H1 (cell line): ENCODE results near the gene REC8. TPM values are rescaled to one million over a fixed set of nuclear protein-coding genes. Genes with fewer than 3 reads are reported as not detected.
A peak's percentile ranks its signal among the peaks of the same experiment; 100 is the strongest.

Experiments
- CTCF ChIA-PET: fragments of 300-600 bp; sonication (Branson Sonifier 250); formaldehyde crosslinking; loops from one replicate; lab custom pipeline; 2021; ENCODE audit not compliant: partially characterized antibody; lab: Charles Lee
- POLR2A ChIA-PET: fragments of 300-600 bp; sonication (Branson Sonifier 250); formaldehyde crosslinking; loops from one replicate; lab custom pipeline; 2021; ENCODE audit warnings: inconsistent platforms; ENCODE audit not compliant: partially characterized antibody; lab: Charles Lee
- DNase-seq, 2 experiments: peaks; one replicate each; pipeline versions ENCODE4 v3.0.0 to v3.0.0-alpha.2; 2010 to 2022; ENCODE audit warnings: low spot score in 2 of 2, low read depth in 1 of 2, mixed read lengths in 1 of 2
- FAIRE-seq: peaks from 2 replicates; lab custom pipeline; 2011; peaks lifted over from hg19 to GRCh38; lab: Jason Lieb, UNC
- H2AFZ ChIP-seq: 2 replicates; pipeline ENCODE4 v1.8.1; 2012; ENCODE audit warnings: low read length, inconsistent platforms
- H2AK5ac ChIP-seq: 2 replicates; pipeline ENCODE4 v1.6.1; 2013; ENCODE audit warnings: low read depth, low read length
- H2BK120ac ChIP-seq: replicated peaks from 2 replicates; pipeline ENCODE3; 2013; ENCODE audit warnings: low read depth, low read length, inconsistent platforms
- H2BK12ac ChIP-seq: 2 replicates; pipeline ENCODE4 v1.6.1; 2013; ENCODE audit warnings: low read depth, low read length
- H2BK15ac ChIP-seq: 2 replicates; pipeline ENCODE4 v1.6.1; 2013; ENCODE audit warnings: low read length
- H2BK20ac ChIP-seq: 2 replicates; pipeline ENCODE4 v1.6.1; 2013; ENCODE audit warnings: low read length
- H2BK5ac ChIP-seq: 2 replicates; pipeline ENCODE4 v1.6.1; 2013; ENCODE audit warnings: low read depth, low read length
- H3K14ac ChIP-seq: 2 replicates; pipeline ENCODE4 v1.6.1; 2013; ENCODE audit warnings: inconsistent platforms; ENCODE audit not compliant: insufficient read length
- H3K18ac ChIP-seq: 2 replicates; pipeline ENCODE4 v1.6.1; 2013; ENCODE audit warnings: low read length; ENCODE audit errors: extremely low read depth
- H3K23ac ChIP-seq: 2 replicates; pipeline ENCODE4 v1.6.1; 2013; ENCODE audit warnings: inconsistent platforms; ENCODE audit not compliant: insufficient read length
- H3K23me2 ChIP-seq: 2 replicates; pipeline ENCODE4 v1.6.1; 2013; ENCODE audit warnings: low read depth, low read length
- H3K27ac ChIP-seq: 2 replicates; pipeline ENCODE4 v1.6.1; 2011; ENCODE audit warnings: low read depth, low read length, inconsistent platforms
- H3K27me3 ChIP-seq, 4 experiments: replicated peaks in 1 of 4; 1 replicate in 1 of 4; 2 replicates in 3 of 4; pipeline versions ENCODE4 v1.6.1 to v1.8.1; 2011 to 2013; ENCODE audit warnings: low read length in 3 of 4, mild to moderate bottlenecking in 3 of 4, inconsistent platforms in 2 of 4, mixed read lengths in 2 of 4, moderate library complexity in 1 of 4; ENCODE audit not compliant: control insufficient read depth in 3 of 4, insufficient read depth in 3 of 4; ENCODE audit errors: extremely low read depth in 1 of 4
- H3K36me3 ChIP-seq, 4 experiments: 2 replicates each; pipeline versions ENCODE4 v1.6.1 to v1.8.1; 2011 to 2013; ENCODE audit warnings: mild to moderate bottlenecking in 4 of 4, low read length in 3 of 4, moderate library complexity in 2 of 4, control low read depth in 1 of 4, inconsistent platforms in 1 of 4; ENCODE audit not compliant: insufficient read depth in 4 of 4, control insufficient read depth in 2 of 4
- H3K4ac ChIP-seq: replicated peaks from 2 replicates; pipeline ENCODE3; 2013; ENCODE audit warnings: low read length, low read depth, mixed read lengths, inconsistent platforms; ENCODE audit not compliant: insufficient read length
- H3K4me1 ChIP-seq, 4 experiments: replicated peaks in 1 of 4; 1 replicate in 1 of 4; 2 replicates in 3 of 4; pipeline versions ENCODE4 v1.6.1 to v1.8.1; 2011 to 2013; ENCODE audit warnings: low read length in 3 of 4, inconsistent platforms in 2 of 4, mixed read lengths in 1 of 4; ENCODE audit not compliant: insufficient read depth in 4 of 4, control insufficient read depth in 3 of 4
- H3K4me2 ChIP-seq, 2 experiments: 2 replicates each; pipeline versions ENCODE4 v1.6.1 to v1.8.1; 2011 to 2013; ENCODE audit warnings: low read depth in 2 of 2, low read length in 2 of 2, control low read depth in 1 of 2, inconsistent platforms in 1 of 2, mild to moderate bottlenecking in 1 of 2; ENCODE audit not compliant: insufficient read depth in 1 of 2
- H3K4me3 ChIP-seq, 4 experiments: fragments of 200-600, 300-600 bp in 1 of 4; sonication (generic), shearing (Covaris generic), sonication (Bioruptor Twin) in 1 of 4; 2 replicates each; pipeline versions ENCODE4 v1.5.1 to v1.8.1; 2011 to 2016; ENCODE audit warnings: low read length in 4 of 4, low read depth in 3 of 4, control low read depth in 2 of 4, inconsistent platforms in 2 of 4, mild to moderate bottlenecking in 2 of 4, mixed read lengths in 1 of 4, moderate library complexity in 1 of 4; ENCODE audit not compliant: insufficient read depth in 2 of 4; ENCODE audit errors: extremely low read depth in 1 of 4
- H3K56ac ChIP-seq: replicated peaks from 2 replicates; pipeline ENCODE3; 2013; ENCODE audit warnings: low read depth, mild to moderate bottlenecking, mixed read lengths, low read length, inconsistent platforms; ENCODE audit not compliant: insufficient read length
- H3K79me1 ChIP-seq: 2 replicates; pipeline ENCODE4 v1.6.1; 2013; ENCODE audit warnings: low read depth, low read length, control low read depth
- H3K79me2 ChIP-seq, 2 experiments: 2 replicates each; pipeline versions ENCODE4 v1.6.1 to v1.8.1; 2012 to 2013; ENCODE audit warnings: low read length in 2 of 2, mild to moderate bottlenecking in 2 of 2, inconsistent platforms in 1 of 2; ENCODE audit not compliant: insufficient read depth in 2 of 2, control insufficient read depth in 1 of 2
- H3K9ac ChIP-seq, 4 experiments: replicated peaks in 1 of 4; 1 replicate in 1 of 4; 2 replicates in 3 of 4; pipeline versions ENCODE4 v1.6.1 to v1.8.1; 2011 to 2013; ENCODE audit warnings: low read depth in 3 of 4, low read length in 3 of 4, control low read depth in 2 of 4, mild to moderate bottlenecking in 2 of 4, moderate library complexity in 2 of 4, inconsistent platforms in 1 of 4; ENCODE audit errors: extremely low read depth in 1 of 4
- H3K9me3 ChIP-seq, 2 experiments: 2 replicates each; pipeline versions ENCODE4 v1.6.1 to v1.8.1; 2012 to 2013; ENCODE audit warnings: mild to moderate bottlenecking in 2 of 2, moderate library complexity in 2 of 2, control low read depth in 1 of 2, inconsistent platforms in 1 of 2, low read depth in 1 of 2, low read length in 1 of 2, mixed read lengths in 1 of 2; ENCODE audit not compliant: insufficient read depth in 2 of 2
- H4K20me1 ChIP-seq, 2 experiments: replicated peaks in 1 of 2; 2 replicates each; pipeline versions ENCODE3 to v1.8.1; 2011 to 2013; ENCODE audit warnings: inconsistent platforms in 2 of 2, low read length in 2 of 2, mild to moderate bottlenecking in 1 of 2; ENCODE audit not compliant: insufficient read depth in 2 of 2, control insufficient read depth in 1 of 2
- H4K5ac ChIP-seq: 2 replicates; pipeline ENCODE4 v1.6.1; 2013; ENCODE audit warnings: low read length, low read depth, mixed read lengths, inconsistent platforms; ENCODE audit not compliant: insufficient read length
- H4K8ac ChIP-seq: 2 replicates; pipeline ENCODE4 v1.8.0; 2013; ENCODE audit warnings: mild to moderate bottlenecking, moderate library complexity, low read length, inconsistent platforms; ENCODE audit not compliant: insufficient read depth; ENCODE audit errors: extremely low read depth
- H4K91ac ChIP-seq: replicated peaks from 2 replicates; pipeline ENCODE3; 2013; ENCODE audit warnings: low read length, mixed read lengths, inconsistent platforms; ENCODE audit not compliant: insufficient read length
- CTBP2 ChIP-seq: IDR thresholded peaks from 2 replicates; pipeline ENCODE4 v1.7.0; 2011; ENCODE audit warnings: borderline replicate concordance, mild to moderate bottlenecking, moderate library complexity, mixed read lengths, low read length; ENCODE audit not compliant: insufficient read depth, insufficient read length
- E2F6 ChIP-seq: IDR thresholded peaks from 2 replicates; pipeline ENCODE4 v1.6.1; 2012; ENCODE audit warnings: inconsistent platforms
- JUN ChIP-seq: IDR thresholded peaks from 2 replicates; pipeline ENCODE4 v1.6.1; 2011; ENCODE audit warnings: low read depth, mild to moderate bottlenecking, improper control_type of control experiment, low read length
- POLR2AphosphoS5 ChIP-seq: IDR thresholded peaks from 2 replicates; pipeline ENCODE4 v1.6.1; 2011; ENCODE audit warnings: low read depth, low read length
- POU5F1 ChIP-seq: IDR thresholded peaks from 2 replicates; pipeline ENCODE4 v1.6.1; 2011; ENCODE audit warnings: low read depth, mild to moderate bottlenecking, low read length, moderate library complexity
- RAD21 ChIP-seq, 2 experiments: IDR thresholded peaks in 1 of 2; conservative IDR thresholded peaks in 1 of 2; 2 replicates each; pipeline ENCODE4 v1.6.1; 2011; ENCODE audit warnings: low read depth in 2 of 2, low read length in 2 of 2, improper control_type of control experiment in 1 of 2, inconsistent platforms in 1 of 2, mild to moderate bottlenecking in 1 of 2, moderate library complexity in 1 of 2
- SIRT6 ChIP-seq: IDR thresholded peaks from one replicate; pipeline ENCODE4 v1.7.1; 2012; ENCODE audit warnings: low read length, inconsistent platforms
- SP1 ChIP-seq: IDR thresholded peaks from 2 replicates; pipeline ENCODE4 v1.6.1; 2011; ENCODE audit warnings: low read depth, low read length
- SUZ12 ChIP-seq: fragments of 200-600 bp; sonication (generic); IDR thresholded peaks from 2 replicates; pipeline ENCODE4 v1.6.1; 2012; ENCODE audit warnings: mild to moderate bottlenecking, inconsistent platforms, low read length, moderate library complexity, mixed read lengths
- YY1 ChIP-seq: IDR thresholded peaks from 2 replicates; pipeline ENCODE4 v1.6.1; 2011; ENCODE audit warnings: low read depth, mild to moderate bottlenecking, low read length
- WGBS, 2 experiments: shearing (Covaris generic) in 1 of 2; methylation state at CpG; one replicate each; pipeline versions ENCODE4 v1.1.6 to v1.1.7; 2013 to 2015; ENCODE audit warnings: low lambda C conversion rate in 2 of 2, mixed read lengths in 2 of 2, inconsistent platforms in 1 of 2, low coverage in 1 of 2, missing lambda C conversion rate in 1 of 2; ENCODE audit not compliant: insufficient replicate concordance in 2 of 2, insufficient coverage in 1 of 2, insufficient read length in 1 of 2; ENCODE audit errors: extremely low coverage in 1 of 2, missing lambda C conversion rate in 1 of 2; 5-methylcytosine and 5-hydroxymethylcytosine counted together
- polyA plus RNA-seq, 7 experiments: library from polyadenylated mRNA; depleted of rRNA in 3 of 7; stranded (reverse) in 5 of 7; unstranded in 2 of 7; fragments of >200 nt in 5 of 7; fragments of 200-250 nt in 2 of 7; gene quantifications; 1 replicate in 5 of 7; 2 replicates in 1 of 7; 4 replicates in 1 of 7; pipeline versions ENCODE4 v1.2.1 to v1.2.3, GENCODE V29; 2011 to 2013; ENCODE audit warnings: missing spikeins in 2 of 7, mixed read lengths in 2 of 7
- total RNA-seq: library from RNA; stranded (reverse); fragmentation: NEBNext Ultra II Directional; extraction: Animal tissue kit (Norgen Biotek cat#: 25700); gene quantifications from 2 replicates; pipeline ENCODE4 v1.2.1, GENCODE V29; 2021
- TF ChIP-seq, protein P1 (sequence below): IDR thresholded peaks from 2 replicates; pipeline ENCODE4 v1.6.1; 2011; ENCODE audit warnings: low read depth, mild to moderate bottlenecking, low read length; ENCODE audit not compliant: insufficient read depth

The REC8 gene
- total and polyA plus RNA-seq, 2 of the 8 experiments (the other 6 are each of a cell fraction or from before 2014, with no cell fraction given) = 9.8 to 28.5 TPM

GRCh38 chr14:24145219-24145618 is 26.7 kb upstream of the REC8 start:
- H3K4me2 ChIP-seq = peak overlapping the region in 1 of 2 experiments; percentile 83; a peak in 2 of 4 replicates
- no peak overlapping the region for H4K8ac ChIP-seq
- no peak overlapping the region for H3K56ac ChIP-seq
- H3K4ac ChIP-seq = no peak overlapping the region
- H2BK12ac ChIP-seq = no peak overlapping the region
- CTCF ChIA-PET = interaction anchor here (0.8 to 3.0 kb wide), 4 partner anchors 8 to 87 kb away, joined by 3 to 9 read pairs (median 5); no protein-coding TSS in a partner anchor
- no peak for FAIRE-seq
- H3K18ac ChIP-seq = no peak overlapping the region
- H2BK15ac ChIP-seq = no peak overlapping the region
- H4K91ac ChIP-seq = no peak overlapping the region
- no peak overlapping the region for H3K27ac ChIP-seq
- H3K9ac ChIP-seq = no peak overlapping the region
- H4K5ac ChIP-seq = no peak overlapping the region
- 84% methylated on average over 2 of the region's 2 CpGs; no CpG with 5 or more reads in 1 of the 2 experiments for WGBS, 2 experiments
- no peak for TF ChIP-seq POU5F1
- no peak for TF ChIP-seq SUZ12
- TF ChIP-seq JUN = no peak
- no peak for TF ChIP-seq SP1
- TF ChIP-seq SIRT6 = no peak
- no peak for TF ChIP-seq CTBP2
- TF ChIP-seq RAD21 (IDR thresholded peaks at IDR 0.05 in 1 of 2, conservative IDR thresholded peaks at IDR 0.05 in 1 of 2; ENCODE audit: low read depth in 2 of 2, low read length in 2 of 2) = no peak
- no peak for TF ChIP-seq E2F6
- TF ChIP-seq, protein P1, sequence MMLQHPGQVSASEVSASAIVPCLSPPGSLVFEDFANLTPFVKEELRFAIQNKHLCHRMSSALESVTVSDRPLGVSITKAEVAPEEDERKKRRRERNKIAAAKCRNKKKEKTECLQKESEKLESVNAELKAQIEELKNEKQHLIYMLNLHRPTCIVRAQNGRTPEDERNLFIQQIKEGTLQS = no peak
- TF ChIP-seq POLR2AphosphoS5 = no peak
- TF ChIP-seq YY1 = no peak
- TF ChIP-seq, all 59 proteins: peak for 0
- Histone ChIP-seq H3K79me2 (peaks cover 0 to 28% of the 10 kb centered on the region in 2 experiments; a peak in 3 of 4 replicates), H2BK120ac (no peak overlapping the region), H3K36me3 (peaks cover 4 to 18% (median 12%) of the 10 kb centered on the region in 4 experiments; a peak in 7 of 8 replicates), H2BK5ac (no peak overlapping the region), H3K27me3 (no peaks in the 10 kb centered on the region), H2AFZ (no peak overlapping the region), H4K20me1 (peaks cover 0 to 12% of the 10 kb centered on the region in 2 experiments), H3K79me1 (peaks cover 6% of the 10 kb centered on the region; the same call in 1 of the 2 replicates), H3K4me3 (peak overlapping the region in 1 of 4 experiments; percentile 98; a peak in 1 of 8 replicates), H2AK5ac (no peak overlapping the region), H3K23me2 (peaks cover 13% of the 10 kb centered on the region), H3K14ac (no peak overlapping the region), H2BK20ac (no peak overlapping the region), H3K23ac (no peak overlapping the region), H3K9me3 (no peaks in the 10 kb centered on the region), H3K4me1 (peaks cover 0 to 10% (median 8%) of the 10 kb centered on the region in 4 experiments; a peak in 5 of 7 replicates)
- DNase-seq = no peak
- POLR2A ChIA-PET = interaction anchor here (1.3 to 9.6 kb wide), 10 partner anchors 8 to 69 kb away, joined by 3 to 86 read pairs (median 6); partner anchors contain the start of genes CHMP4A, IRF9, PSME1 and REC8
